Loucy (cell line): ENCODE results near the gene SLC44A1.

Experiments
- H2AFZ ChIP-seq: fragments of 200-600 bp; sonication (generic); 2 replicates; pipeline ENCODE4 v1.6.0; 2016; ENCODE audit warnings: antibody characterized with exemption, mild to moderate bottlenecking, low read length, moderate library complexity
- H3F3A ChIP-seq: fragments of 200-600 bp; 2 replicates; pipeline ENCODE4 v1.6.0; 2016; ENCODE audit warnings: antibody characterized with exemption, low read depth, mild to moderate bottlenecking
- H3K27me3 ChIP-seq: fragments of 200-600 bp; sonication (generic); 2 replicates; pipeline ENCODE4 v1.6.1; 2014; ENCODE audit warnings: low read length, mild to moderate bottlenecking; ENCODE audit not compliant: insufficient read depth, poor library complexity, severe bottlenecking
- H3K36me3 ChIP-seq: fragments of 200-600 bp; sonication (generic); 2 replicates; pipeline ENCODE4 v1.6.1; 2016; ENCODE audit warnings: low read length; ENCODE audit not compliant: insufficient read depth
- H3K4me1 ChIP-seq: fragments of 200-600 bp; sonication (generic); 2 replicates; pipeline ENCODE4 v1.5.1; 2014; ENCODE audit warnings: low read length, mild to moderate bottlenecking; ENCODE audit not compliant: insufficient read depth, poor library complexity, severe bottlenecking
- H3K4me2 ChIP-seq: fragments of 200-600 bp; sonication (generic); 2 replicates; pipeline ENCODE4 v1.6.0; 2014; ENCODE audit warnings: antibody characterized with exemption, low read length, low read depth, mild to moderate bottlenecking; ENCODE audit not compliant: poor library complexity, severe bottlenecking
- H3K4me3 ChIP-seq: fragments of 200-600 bp; sonication (generic); 2 replicates; pipeline ENCODE4 v1.5.1; 2014; ENCODE audit warnings: low read length, mild to moderate bottlenecking, mixed read lengths; ENCODE audit not compliant: poor library complexity, severe bottlenecking
- H3K79me2 ChIP-seq: fragments of 200-600 bp; sonication (generic); 2 replicates; pipeline ENCODE4 v1.6.1; 2014; ENCODE audit warnings: low read length; ENCODE audit not compliant: insufficient read depth
- H3K9ac ChIP-seq: fragments of 200-600 bp; sonication (generic); 2 replicates; pipeline ENCODE4 v1.6.0; 2014; ENCODE audit warnings: mild to moderate bottlenecking, low read depth, low read length, moderate library complexity; ENCODE audit not compliant: poor library complexity, severe bottlenecking
- H3K9me2 ChIP-seq: fragments of 200-600 bp; sonication (generic); replicated peaks from 2 replicates; pipeline ENCODE4 v1.6.1; 2016; ENCODE audit warnings: low read depth, low read length, mixed read lengths
- H3K9me3 ChIP-seq: fragments of 200-600 bp; sonication (generic); 2 replicates; pipeline ENCODE4 v1.6.1; 2014; ENCODE audit warnings: mild to moderate bottlenecking, antibody characterized with exemption, low read length, low read depth; ENCODE audit not compliant: insufficient read depth
- H4K20me1 ChIP-seq: fragments of 200-600 bp; sonication (generic); 2 replicates; pipeline ENCODE4 v1.6.0; 2014; ENCODE audit warnings: antibody characterized with exemption, low read length, mild to moderate bottlenecking; ENCODE audit not compliant: insufficient read depth, poor library complexity, severe bottlenecking
- CTCF ChIP-seq: fragments of 200-600 bp; sonication (generic); conservative IDR thresholded peaks from 2 replicates; pipeline ENCODE4 v1.5.1; 2014; ENCODE audit warnings: mild to moderate bottlenecking, antibody characterized with exemption, low read length
- EZH2phosphoT487 ChIP-seq: fragments of 200-600 bp; IDR thresholded peaks from 2 replicates; pipeline ENCODE4 v1.6.1; 2018; ENCODE audit warnings: antibody characterized with exemption, mild to moderate bottlenecking, moderate library complexity, borderline replicate concordance

SLC44A1 gene

GRCh38 chr9:105233873-105234272, 10.6 kb upstream of the SLC44A1 start:
- H3K4me2 ChIP-seq: no peak overlapping the region
- H3K4me3 ChIP-seq: no peak overlapping the region
- no peak overlapping the region for H2AFZ ChIP-seq
- H3K4me1 ChIP-seq: no peaks in the 10 kb centered on the region
- no peaks in the 10 kb centered on the region for H3K9me2 ChIP-seq
- no peaks in the 10 kb centered on the region for H3K36me3 ChIP-seq
- H3K9me3 ChIP-seq: no peaks in the 10 kb centered on the region
- no peaks in the 10 kb centered on the region for H3K27me3 ChIP-seq
- TF ChIP-seq CTCF (no peak), EZH2phosphoT487 (no peak)
- no peaks in the 10 kb centered on the region for H3F3A ChIP-seq
- H3K9ac ChIP-seq: no peak overlapping the region
- no peaks in the 10 kb centered on the region for H4K20me1 ChIP-seq
- H3K79me2 ChIP-seq: no peaks in the 10 kb centered on the region

GRCh38 chr9:105236261-105236660, 8.2 kb upstream of the SLC44A1 start:
- Histone ChIP-seq H3K4me3 (no peak overlapping the region), H4K20me1 (no peaks in the 10 kb centered on the region), H3K9me3 (no peaks in the 10 kb centered on the region), H3K9me2 (no peaks in the 10 kb centered on the region), H3K4me1 (no peaks in the 10 kb centered on the region), H3F3A (no peaks in the 10 kb centered on the region), H2AFZ (no peak overlapping the region), H3K27me3 (no peaks in the 10 kb centered on the region), H3K9ac (no peak overlapping the region), H3K36me3 (no peaks in the 10 kb centered on the region), H3K4me2 (no peak overlapping the region), H3K79me2 (no peaks in the 10 kb centered on the region)
- TF ChIP-seq CTCF: no peak
- no peak for TF ChIP-seq EZH2phosphoT487

GRCh38 chr9:105237246-105237645, 7.2 kb upstream of the SLC44A1 start:
- Histone ChIP-seq H3K36me3 (no peaks in the 10 kb centered on the region), H2AFZ (no peak overlapping the region), H4K20me1 (no peaks in the 10 kb centered on the region), H3F3A (no peaks in the 10 kb centered on the region), H3K79me2 (no peaks in the 10 kb centered on the region), H3K9me3 (no peaks in the 10 kb centered on the region), H3K27me3 (no peaks in the 10 kb centered on the region), H3K9ac (no peak overlapping the region), H3K4me3 (no peak overlapping the region), H3K4me2 (no peak overlapping the region), H3K9me2 (no peaks in the 10 kb centered on the region), H3K4me1 (peaks cover 3% of the 10 kb centered on the region)
- TF ChIP-seq EZH2phosphoT487 (no peak), CTCF (no peak)
